Pulmonary artery endothelial cell (primary cell): ENCODE measurements around the gene ZMAT2. TPM values are rescaled to one million over a fixed set of nuclear protein-coding genes. Genes with fewer than 3 reads are reported as not detected.
"Not testable (repeated sequence)": the region's sequence is repeated elsewhere in the genome, so short reads cannot be mapped to it uniquely, and the experiment has no call there.

ENCODE experiments used
- DNase-seq: peaks from one replicate; pipeline ENCODE4 v3.0.0-alpha.2; 2011; ENCODE audit warnings: low read depth, low spot score
- total RNA-seq: library from RNA; depleted of rRNA; stranded (reverse); fragments of >200 nt; gene quantifications from 2 replicates; pipeline ENCODE4 v1.2.3, GENCODE V29; 2014

The ZMAT2 gene
- total RNA-seq, 1 donor from 2014 or later = 53.5 TPM

- not testable (repeated sequence) for DNase-seq
Measured at GRCh38 chr5:140708787-140709186, 8.5 kb downstream of the ZMAT2 start.

- DNase-seq = peak; percentile 92
Measured at GRCh38 chr5:140710899-140711552, 10.8 kb downstream of the ZMAT2 start.

GRCh38 chr5:140711794-140712193 is 11.5 kb downstream of the ZMAT2 start:
- no peak for DNase-seq

- DNase-seq = no peak
Measured at GRCh38 chr5:140713562-140714094, 13.4 kb downstream of the ZMAT2 start.

GRCh38 chr5:140716238-140716637 is 16.0 kb downstream of the ZMAT2 start:
- not testable (repeated sequence) for DNase-seq

- no peak for DNase-seq
Measured at GRCh38 chr5:140718266-140718592, 18.0 kb downstream of the ZMAT2 start.

- not testable (repeated sequence) for DNase-seq
Measured at GRCh38 chr5:140720738-140721137, 20.5 kb downstream of the ZMAT2 start.

GRCh38 chr5:140721395-140721794 is 21.1 kb downstream of the ZMAT2 start:
- not testable (repeated sequence) for DNase-seq

- DNase-seq = peak; percentile 49
Measured at GRCh38 chr5:140725799-140726471, 25.7 kb downstream of the ZMAT2 start.

- DNase-seq = no peak
Measured at GRCh38 chr5:140733098-140733497, 32.9 kb downstream of the ZMAT2 start.

GRCh38 chr5:140734354-140734753 is 34.1 kb downstream of the ZMAT2 start:
- no peak for DNase-seq

GRCh38 chr5:140737486-140737885 is 37.2 kb downstream of the ZMAT2 start:
- no peak for DNase-seq

GRCh38 chr5:140741967-140742366 is 41.7 kb downstream of the ZMAT2 start:
- no peak for DNase-seq

GRCh38 chr5:140753561-140753960 is 53.3 kb downstream of the ZMAT2 start:
- DNase-seq = no peak

Other genes with a start within 250 kb of the ZMAT2 start
- gene EIF4EBP3, start 152.8 kb upstream of the ZMAT2 start, total RNA-seq = 1.4 and 1.8 TPM in 2 replicates
- gene SRA1, start 143.0 kb upstream of the ZMAT2 start, total RNA-seq = 19.7 and 28.1 TPM in 2 replicates
- gene APBB3, start 135.8 kb upstream of the ZMAT2 start, total RNA-seq = 5.1 and 5.5 TPM in 2 replicates
- gene SLC35A4, start 135.6 kb upstream of the ZMAT2 start, total RNA-seq = 22.6 and 30.7 TPM in 2 replicates
- 0.26 and 0.49 TPM in 2 replicates for gene CD14, start 67.3 kb upstream of the ZMAT2 start, total RNA-seq
- 13.5 and 13.9 TPM in 2 replicates for gene TMCO6, start 61.0 kb upstream of the ZMAT2 start, total RNA-seq
- gene NDUFA2, start 52.8 kb upstream of the ZMAT2 start, total RNA-seq = 40.1 and 48.5 TPM in 2 replicates
- gene IK, start 52.6 kb upstream of the ZMAT2 start, total RNA-seq = 77.4 and 95.0 TPM in 2 replicates
- gene WDR55, start 35.5 kb upstream of the ZMAT2 start, total RNA-seq = 29.9 and 39.3 TPM in 2 replicates
- 0.13 and 0.28 TPM in 2 replicates for gene DND1, start 26.9 kb upstream of the ZMAT2 start, total RNA-seq
- 92.7 and 110 TPM in 2 replicates for gene HARS1, start 9.1 kb upstream of the ZMAT2 start, total RNA-seq
- 26.9 and 39.8 TPM in 2 replicates for gene HARS2, start 9.0 kb upstream of the ZMAT2 start, total RNA-seq
- gene PCDHA1, start 85.7 kb downstream of the ZMAT2 start, total RNA-seq = 0.04 TPM in 1 of 2 replicates, not detected in the other
- 0.07 and 0.21 TPM in 2 replicates for gene PCDHA2, start 94.4 kb downstream of the ZMAT2 start, total RNA-seq
- gene PCDHA3, start 100.6 kb downstream of the ZMAT2 start, total RNA-seq = 0.18 and 0.26 TPM in 2 replicates
- 0.26 and 0.42 TPM in 2 replicates for gene PCDHA4, start 106.6 kb downstream of the ZMAT2 start, total RNA-seq
- gene PCDHA5, start 121.2 kb downstream of the ZMAT2 start, total RNA-seq = 0.04 and 0.07 TPM in 2 replicates
- 0.40 and 0.88 TPM in 2 replicates for gene PCDHA6, start 127.5 kb downstream of the ZMAT2 start, total RNA-seq
- 0.25 and 0.33 TPM in 2 replicates for gene PCDHA7, start 133.8 kb downstream of the ZMAT2 start, total RNA-seq
- gene PCDHA8, start 140.7 kb downstream of the ZMAT2 start, total RNA-seq = under 0.01 and 0.04 TPM in 2 replicates
- 0.04 TPM in 1 of 2 replicates, not detected in the other for gene PCDHA9, start 147.9 kb downstream of the ZMAT2 start, total RNA-seq
- 0.07 and 0.35 TPM in 2 replicates for gene PCDHA10, start 155.4 kb downstream of the ZMAT2 start, total RNA-seq
- gene PCDHA11, start 168.5 kb downstream of the ZMAT2 start, total RNA-seq = 0.04 and 0.07 TPM in 2 replicates
- gene PCDHA12, start 174.9 kb downstream of the ZMAT2 start, total RNA-seq = 0.07 TPM in 1 of 2 replicates, not detected in the other
- under 0.01 and 0.04 TPM in 2 replicates for gene PCDHA13, start 181.7 kb downstream of the ZMAT2 start, total RNA-seq
- 0.07 TPM in 2 replicates for gene PCDHAC1, start 225.9 kb downstream of the ZMAT2 start, total RNA-seq